Measurements from ENCODE around the gene SDK1.
A peak's percentile ranks its signal among the peaks of the same experiment; 100 is the strongest.

Gene SDK1

GRCh38 chr7:3310884-3311283 lies 9.8 kb downstream of the SDK1 start:
- Histone ChIP-seq H2AK5ac (ENCODE audit: low read length) (no peak overlapping the region), H3K23ac (ENCODE audit: low read length) (no peak overlapping the region), H3K79me1 (ENCODE audit: low read length) (no peaks in the 10 kb centered on the region), H3K9ac (ENCODE audit: low read length) (no peak overlapping the region), H3K4ac (ENCODE audit: low read depth, low read length) (peak overlapping the region; percentile 55), H2BK5ac (ENCODE audit: low read depth, low read length, poor library complexity) (no peak overlapping the region), H2BK12ac (ENCODE audit: low read length) (no peak overlapping the region), H3K4me1 (ENCODE audit: control insufficient read depth in 1 of 2, insufficient read depth in 2 of 2, low read length in 2 of 2) (peaks cover 0 to 3% of the 10 kb centered on the region in 2 experiments), H3K9me3 (ENCODE audit: insufficient read depth, low read depth, low read length) (no peaks in the 10 kb centered on the region), H2AFZ (ENCODE audit: insufficient read depth, low read length, poor library complexity) (no peak overlapping the region), H3K14ac (ENCODE audit: low read length) (no peak overlapping the region), H4K91ac (ENCODE audit: low read depth, low read length) (no peak overlapping the region), H3K27ac (ENCODE audit: low read depth, low read length) (no peak overlapping the region), H3K4me3 (ENCODE audit: low read depth, low read length) (no peak overlapping the region), H3K27me3 (ENCODE audit: insufficient read depth, low read length) (no peaks in the 10 kb centered on the region), H3K4me2 (ENCODE audit: low read length) (no peak overlapping the region), H3K36me3 (ENCODE audit: control insufficient read depth in 1 of 2, insufficient read depth in 2 of 2, low read length in 2 of 2) (peaks cover 0 to 2% of the 10 kb centered on the region in 2 experiments), H4K12ac (ENCODE audit: low read depth, low read length) (no peak overlapping the region), H3K79me2 (ENCODE audit: control insufficient read depth, insufficient read depth, low read length, poor library complexity) (peaks cover under 1% of the 10 kb centered on the region), H2BK120ac (ENCODE audit: insufficient read depth, low read length, poor library complexity) (no peak overlapping the region), H3K18ac (ENCODE audit: low read length) (no peak overlapping the region), H4K8ac (ENCODE audit: low read depth, low read length) (no peak overlapping the region)
- 100% methylated on average over 1 of the region's 3 CpGs for WGBS (ENCODE audit: extremely low coverage, insufficient coverage, insufficient read length)
- no peak for DNase-seq

- no peaks in the 10 kb centered on the region for H3K4me1 ChIP-seq (ENCODE audit: control insufficient read depth in 1 of 2, insufficient read depth in 2 of 2, low read length in 2 of 2)
- no peak overlapping the region for H3K18ac ChIP-seq (ENCODE audit: low read length)
- no peak overlapping the region for H3K9ac ChIP-seq (ENCODE audit: low read length)
- H3K9me3 ChIP-seq (ENCODE audit: insufficient read depth, low read depth, low read length), result no peaks in the 10 kb centered on the region
- no peak overlapping the region for H4K91ac ChIP-seq (ENCODE audit: low read depth, low read length)
- DNase-seq, result no peak
- H2AFZ ChIP-seq (ENCODE audit: insufficient read depth, low read length, poor library complexity), result no peak overlapping the region
- no peak overlapping the region for H2BK5ac ChIP-seq (ENCODE audit: low read depth, low read length, poor library complexity)
- H3K4me2 ChIP-seq (ENCODE audit: low read length), result no peak overlapping the region
- H3K27me3 ChIP-seq (ENCODE audit: insufficient read depth, low read length), result no peaks in the 10 kb centered on the region
- H3K79me2 ChIP-seq (ENCODE audit: control insufficient read depth, insufficient read depth, low read length, poor library complexity), result no peaks in the 10 kb centered on the region
- H4K12ac ChIP-seq (ENCODE audit: low read depth, low read length), result no peak overlapping the region
- WGBS (ENCODE audit: extremely low coverage, insufficient coverage, insufficient read length), result no CpG with 5 or more reads among the region's 2 CpGs
- no peak overlapping the region for H3K4me3 ChIP-seq (ENCODE audit: low read depth, low read length)
- peaks cover 0 to 2% of the 10 kb centered on the region in 2 experiments for H3K36me3 ChIP-seq (ENCODE audit: control insufficient read depth in 1 of 2, insufficient read depth in 2 of 2, low read length in 2 of 2)
- H4K8ac ChIP-seq (ENCODE audit: low read depth, low read length), result no peak overlapping the region
- H3K27ac ChIP-seq (ENCODE audit: low read depth, low read length), result no peak overlapping the region
- H3K23ac ChIP-seq (ENCODE audit: low read length), result no peak overlapping the region
- no peak overlapping the region for H2BK120ac ChIP-seq (ENCODE audit: insufficient read depth, low read length, poor library complexity)
- H2AK5ac ChIP-seq (ENCODE audit: low read length), result no peak overlapping the region
- no peak overlapping the region for H3K4ac ChIP-seq (ENCODE audit: low read depth, low read length)
- no peak overlapping the region for H3K14ac ChIP-seq (ENCODE audit: low read length)
- H2BK12ac ChIP-seq (ENCODE audit: low read length), result no peak overlapping the region
- no peaks in the 10 kb centered on the region for H3K79me1 ChIP-seq (ENCODE audit: low read length)
These were observed 11.5 kb downstream of the SDK1 start for GRCh38 chr7:3312583-3312982.

GRCh38 chr7:3318874-3319273 lies 17.8 kb downstream of the SDK1 start:
- Histone ChIP-seq H3K4ac (ENCODE audit: low read depth, low read length) (peak overlapping the region; percentile 92), H4K12ac (ENCODE audit: low read depth, low read length) (no peak overlapping the region), H4K91ac (ENCODE audit: low read depth, low read length) (no peak overlapping the region), H3K4me1 (ENCODE audit: control insufficient read depth in 1 of 2, insufficient read depth in 2 of 2, low read length in 2 of 2) (peaks cover 0 to 6% of the 10 kb centered on the region in 2 experiments), H3K36me3 (ENCODE audit: control insufficient read depth in 1 of 2, insufficient read depth in 2 of 2, low read length in 2 of 2) (peaks cover 3 to 6% of the 10 kb centered on the region in 2 experiments), H3K27me3 (ENCODE audit: insufficient read depth, low read length) (no peaks in the 10 kb centered on the region), H3K4me3 (ENCODE audit: low read depth, low read length) (no peak overlapping the region), H2BK5ac (ENCODE audit: low read depth, low read length, poor library complexity) (no peak overlapping the region), H2BK12ac (ENCODE audit: low read length) (peak overlapping the region; percentile 62), H3K79me2 (ENCODE audit: control insufficient read depth, insufficient read depth, low read length, poor library complexity) (peaks cover 8% of the 10 kb centered on the region), H2AK5ac (ENCODE audit: low read length) (no peak overlapping the region), H3K9ac (ENCODE audit: low read length) (no peak overlapping the region), H3K23ac (ENCODE audit: low read length) (no peak overlapping the region), H3K79me1 (ENCODE audit: low read length) (no peaks in the 10 kb centered on the region), H2AFZ (ENCODE audit: insufficient read depth, low read length, poor library complexity) (peak overlapping the region; percentile 40), H3K18ac (ENCODE audit: low read length) (peak overlapping the region; percentile 31), H2BK120ac (ENCODE audit: insufficient read depth, low read length, poor library complexity) (no peak overlapping the region), H3K14ac (ENCODE audit: low read length) (no peak overlapping the region), H3K9me3 (ENCODE audit: insufficient read depth, low read depth, low read length) (no peaks in the 10 kb centered on the region), H3K4me2 (ENCODE audit: low read length) (no peak overlapping the region), H3K27ac (ENCODE audit: low read depth, low read length) (no peak overlapping the region), H4K8ac (ENCODE audit: low read depth, low read length) (no peak overlapping the region)
- WGBS (ENCODE audit: extremely low coverage, insufficient coverage, insufficient read length), result no CpG with 5 or more reads among the region's 4 CpGs
- no peak for DNase-seq

- no CpG with 5 or more reads among the region's 4 CpGs for WGBS (ENCODE audit: extremely low coverage, insufficient coverage, insufficient read length)
- Histone ChIP-seq H3K27me3 (ENCODE audit: insufficient read depth, low read length) (no peaks in the 10 kb centered on the region), H4K8ac (ENCODE audit: low read depth, low read length) (no peak overlapping the region), H3K18ac (ENCODE audit: low read length) (no peak overlapping the region), H3K9ac (ENCODE audit: low read length) (no peak overlapping the region), H3K4me2 (ENCODE audit: low read length) (no peak overlapping the region), H2AFZ (ENCODE audit: insufficient read depth, low read length, poor library complexity) (no peak overlapping the region), H3K4me3 (ENCODE audit: low read depth, low read length) (no peak overlapping the region), H3K79me1 (ENCODE audit: low read length) (no peaks in the 10 kb centered on the region), H3K79me2 (ENCODE audit: control insufficient read depth, insufficient read depth, low read length, poor library complexity) (peaks cover 8% of the 10 kb centered on the region), H2BK12ac (ENCODE audit: low read length) (no peak overlapping the region), H3K27ac (ENCODE audit: low read depth, low read length) (no peak overlapping the region), H4K12ac (ENCODE audit: low read depth, low read length) (no peak overlapping the region), H3K36me3 (ENCODE audit: control insufficient read depth in 1 of 2, insufficient read depth in 2 of 2, low read length in 2 of 2) (peaks cover 3 to 6% of the 10 kb centered on the region in 2 experiments), H2AK5ac (ENCODE audit: low read length) (no peak overlapping the region), H3K9me3 (ENCODE audit: insufficient read depth, low read depth, low read length) (no peaks in the 10 kb centered on the region), H3K4ac (ENCODE audit: low read depth, low read length) (no peak overlapping the region), H2BK120ac (ENCODE audit: insufficient read depth, low read length, poor library complexity) (no peak overlapping the region), H3K4me1 (ENCODE audit: control insufficient read depth in 1 of 2, insufficient read depth in 2 of 2, low read length in 2 of 2) (peaks cover 0 to 6% of the 10 kb centered on the region in 2 experiments), H3K14ac (ENCODE audit: low read length) (no peak overlapping the region), H4K91ac (ENCODE audit: low read depth, low read length) (no peak overlapping the region), H2BK5ac (ENCODE audit: low read depth, low read length, poor library complexity) (no peak overlapping the region), H3K23ac (ENCODE audit: low read length) (no peak overlapping the region)
- peak in 1 of 2 donors; percentile 53 for DNase-seq
These were observed 20.2 kb downstream of the SDK1 start for GRCh38 chr7:3321206-3321605.

Data from trophoblast cell (in vitro differentiated cells and primary cell).